GM12892 (cell line): Measurements from ENCODE around the gene CGGBP1.

ENCODE experiments used
- POLR2A ChIP-seq: IDR thresholded peaks from 2 replicates; pipeline ENCODE4 v1.6.1; 2011; ENCODE audit warnings: low read depth, low read length, control low read depth
- POLR2AphosphoS5 ChIP-seq: IDR thresholded peaks from 2 replicates; pipeline ENCODE4 v1.6.1; 2011; ENCODE audit warnings: low read depth, low read length, control low read depth

DNA sequence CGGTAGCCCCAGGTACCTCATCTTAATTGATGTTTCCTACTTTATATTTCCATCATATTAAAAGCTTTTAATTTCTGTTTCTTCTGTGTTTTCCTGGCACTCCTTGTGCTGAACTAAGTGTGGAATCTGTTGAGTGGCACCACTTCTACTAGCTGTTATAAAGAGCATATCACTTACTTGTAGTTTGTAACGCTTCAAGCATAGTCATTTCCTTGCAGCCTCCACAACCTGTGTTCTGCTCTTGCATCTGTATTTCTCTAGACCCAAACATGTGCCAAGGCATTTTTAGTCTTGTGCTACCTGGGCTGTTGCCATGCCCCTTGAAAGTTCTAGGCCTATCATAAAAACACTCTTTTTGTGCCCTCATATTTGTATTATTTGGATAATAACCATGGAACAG, 16.3 kb upstream of the CGGBP1 start:
- no peak for TF ChIP-seq POLR2AphosphoS5
- no peak for TF ChIP-seq POLR2A
